Duodenal mucosa (tissue), 2 donors: Measurements from ENCODE around the gene MTG1.
"Not testable (repeated sequence)": the region's sequence is repeated elsewhere in the genome, so short reads cannot be mapped to it uniquely, and the experiment has no call there.

ENCODE experiments used
- H3K27ac ChIP-seq: one replicate; pipeline ENCODE4 v1.7.0; 2013; ENCODE audit warnings: low read depth, low read length
- H3K27me3 ChIP-seq, 2 donors: one replicate each; pipeline ENCODE4 v1.7.0; 2013; ENCODE audit warnings: low read length in 2 of 2, control low read depth in 1 of 2; ENCODE audit not compliant: insufficient read depth in 2 of 2, control insufficient read depth in 1 of 2
- H3K36me3 ChIP-seq, 2 donors: one replicate each; pipeline ENCODE4 v1.7.0; 2013; ENCODE audit warnings: low read length in 2 of 2, control low read depth in 1 of 2; ENCODE audit not compliant: insufficient read depth in 2 of 2, control insufficient read depth in 1 of 2
- H3K4me1 ChIP-seq, 2 donors: one replicate each; pipeline ENCODE4 v1.7.0; 2013; ENCODE audit warnings: low read length in 2 of 2, control low read depth in 1 of 2; ENCODE audit not compliant: insufficient read depth in 2 of 2, control insufficient read depth in 1 of 2
- H3K4me3 ChIP-seq, 2 donors: one replicate each; pipeline ENCODE4 v1.7.0; 2013; ENCODE audit warnings: low read length in 2 of 2, low read depth in 1 of 2
- H3K9ac ChIP-seq, 2 donors: one replicate each; pipeline ENCODE4 v1.7.0; 2013; ENCODE audit warnings: low read length in 2 of 2, low read depth in 1 of 2
- H3K9me3 ChIP-seq, 2 donors: one replicate each; pipeline ENCODE4 v1.7.0; 2013; ENCODE audit warnings: low read length in 2 of 2, control low read depth in 1 of 2; ENCODE audit not compliant: control insufficient read depth in 1 of 2

The MTG1 gene

DNA sequence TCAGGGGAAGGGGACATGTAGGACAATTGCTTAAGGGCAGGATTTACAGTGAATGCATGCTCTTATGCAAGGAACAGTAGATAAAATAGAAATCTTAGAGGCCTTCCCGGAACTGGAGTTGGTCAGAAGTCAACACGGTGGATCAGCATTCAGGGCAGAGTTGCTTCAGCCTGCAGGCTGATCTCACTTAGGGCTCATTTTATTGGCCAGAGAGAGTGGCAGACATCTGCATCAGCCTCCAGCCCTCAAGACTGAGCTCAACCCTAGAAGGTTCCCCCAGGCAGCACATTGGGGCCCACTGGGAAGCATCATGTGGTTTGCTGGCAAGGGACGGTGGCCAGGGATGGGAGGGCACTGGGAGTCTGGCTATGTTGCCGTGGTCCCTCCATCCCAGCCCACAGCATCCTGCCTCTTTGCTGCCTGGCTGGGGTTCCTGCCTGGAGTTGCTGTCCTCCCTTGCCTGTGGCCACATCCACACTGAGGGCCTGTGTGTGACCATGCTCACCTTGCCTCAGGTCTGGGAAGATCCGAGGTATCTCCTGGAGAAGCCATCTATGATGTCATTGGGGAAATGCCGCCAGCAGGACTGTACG, 72.8 kb downstream of the MTG1 start:
- Histone ChIP-seq H3K4me3 (no peak overlapping the region), H3K27ac (no peak overlapping the region), H3K27me3 (no peaks in the 10 kb centered on the region), H3K36me3 (no peaks in the 10 kb centered on the region), H3K9ac (no peak overlapping the region), H3K4me1 (no peaks in the 10 kb centered on the region), H3K9me3 (no peaks in the 10 kb centered on the region)

DNA sequence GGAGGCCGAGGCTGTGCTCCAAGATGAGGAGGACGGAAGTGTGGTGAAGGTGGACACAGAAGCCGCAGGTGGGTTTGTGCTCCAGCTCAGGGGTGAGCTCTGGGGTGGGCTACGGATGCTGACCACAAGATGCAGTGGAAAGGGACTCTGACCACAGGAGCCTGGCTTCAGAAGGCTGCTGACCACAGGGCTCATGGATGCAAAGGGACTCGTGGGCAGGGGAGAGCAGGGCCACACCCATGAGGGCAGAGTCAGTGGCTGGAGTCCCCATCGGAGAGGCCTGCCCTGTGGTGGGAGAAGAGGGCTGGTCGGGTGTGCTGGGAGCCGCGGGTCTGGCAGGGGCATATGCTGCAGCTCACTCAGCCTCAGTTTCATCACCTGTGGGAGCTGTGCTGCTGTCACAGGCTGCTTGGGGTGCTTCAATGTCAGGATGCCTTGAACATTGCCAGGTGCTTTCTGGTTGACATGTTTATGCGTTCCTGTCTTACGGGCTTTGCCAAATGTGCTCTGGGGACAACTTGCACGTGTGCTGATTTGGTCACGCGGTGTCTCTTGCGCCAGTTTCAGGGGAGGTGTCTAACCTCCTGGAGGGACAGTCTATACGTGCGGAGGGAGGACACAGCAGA, 73.4 kb downstream of the MTG1 start:
- H3K4me1 ChIP-seq, result no peaks in the 10 kb centered on the region
- no peak overlapping the region for H3K4me3 ChIP-seq
- H3K9me3 ChIP-seq, result no peaks in the 10 kb centered on the region
- H3K27ac ChIP-seq, result no peak overlapping the region
- H3K27me3 ChIP-seq, result no peaks in the 10 kb centered on the region
- H3K9ac ChIP-seq, result no peak overlapping the region
- no peaks in the 10 kb centered on the region for H3K36me3 ChIP-seq

- not testable (repeated sequence) for H3K9me3 ChIP-seq, H3K4me3 ChIP-seq, H3K36me3 ChIP-seq, H3K4me1 ChIP-seq, H3K9ac ChIP-seq, H3K27ac ChIP-seq, H3K27me3 ChIP-seq
These were observed 75.2 kb downstream of the MTG1 start for GRCh38 chr10:133469205-133469604.

GRCh38 chr10:133471300-133472109, 77.5 kb downstream of the MTG1 start:
- no peak overlapping the region for H3K4me3 ChIP-seq

More at GRCh38 chr10:133471300-133472109, 77.5 kb downstream of the MTG1 start:
- Histone ChIP-seq H3K9me3 (no peaks in the 10 kb centered on the region), H3K27ac (no peak overlapping the region), H3K36me3 (no peaks in the 10 kb centered on the region), H3K27me3 (no peaks in the 10 kb centered on the region), H3K4me1 (no peaks in the 10 kb centered on the region), H3K9ac (no peak overlapping the region)
